HTERT RPE-1 (cell line): Measurements from ENCODE around the gene CCT3.
"Not testable (repeated sequence)": the region's sequence is repeated elsewhere in the genome, so short reads cannot be mapped to it uniquely, and the experiment has no call there.

ENCODE experiments used
- in situ Hi-C: fragments of 300-500 bp; cut with MboI; formaldehyde crosslinking; loops from 4 replicates; pipeline ENCODE4 v1.14.3; 2020; ENCODE audit warnings: low sequenced_read_pairs

CCT3 gene

GRCh38 chr1:156337052-156337887 is 822 bp downstream of the CCT3 start:
- in situ Hi-C loops = no loop called here

GRCh38 chr1:156336242-156336641 is 1.9 kb downstream of the CCT3 start:
- in situ Hi-C loops = no loop called here

GRCh38 chr1:156323179-156323578 is 14.9 kb downstream of the CCT3 start:
- in situ Hi-C loops = not testable (repeated sequence)

- in situ Hi-C loops = no loop called here
These were observed 17.5 kb downstream of the CCT3 start for GRCh38 chr1:156320560-156320959.

GRCh38 chr1:156319664-156320063 is 18.4 kb downstream of the CCT3 start:
- in situ Hi-C loops = no loop called here

GRCh38 chr1:156316909-156317308 is 21.2 kb downstream of the CCT3 start:
- in situ Hi-C loops = no loop called here

- in situ Hi-C loops = no loop called here
These were observed 27.1 kb downstream of the CCT3 start for GRCh38 chr1:156310962-156311361.

- in situ Hi-C loops = no loop called here
These were observed 30.0 kb downstream of the CCT3 start for GRCh38 chr1:156308078-156308477.

- in situ Hi-C loops = no loop called here
These were observed 32.9 kb downstream of the CCT3 start for GRCh38 chr1:156305215-156305614.

- in situ Hi-C loops = no loop called here
These were observed 34.9 kb downstream of the CCT3 start for GRCh38 chr1:156303241-156303640.

GRCh38 chr1:156298852-156299357 is 39.2 kb downstream of the CCT3 start, which contains the start of gene VHLL:
Gene VHLL (minus strand): TSS chr1:156299307. CDS start chr1:156299189, 118 bp downstream.
- in situ Hi-C loops = no loop called here

- in situ Hi-C loops = no loop called here
These were observed 42.6 kb downstream of the CCT3 start, which contains the start of gene GLMP for GRCh38 chr1:156295391-156295947. Gene GLMP (minus strand): TSS chr1:156295679. CDS start chr1:156295645, 34 bp downstream.

- in situ Hi-C loops = no loop called here
These were observed 44.2 kb downstream of the CCT3 start for GRCh38 chr1:156293895-156294294.

GRCh38 chr1:156293098-156293434 is 45.0 kb downstream of the CCT3 start:
- in situ Hi-C loops = no loop called here

GRCh38 chr1:156291226-156292061 is 46.6 kb downstream of the CCT3 start:
- in situ Hi-C loops = no loop called here

- in situ Hi-C loops = no loop called here
These were observed 48.2 kb downstream of the CCT3 start for GRCh38 chr1:156289857-156290256.

- in situ Hi-C loops = no loop called here
These were observed 52.0 kb downstream of the CCT3 start for GRCh38 chr1:156286061-156286460.

- in situ Hi-C loops = no loop called here
These were observed 52.7 kb downstream of the CCT3 start for GRCh38 chr1:156285437-156285836.

GRCh38 chr1:156284757-156285156 is 53.3 kb downstream of the CCT3 start:
- in situ Hi-C loops = no loop called here

GRCh38 chr1:156284112-156284511 is 54.0 kb downstream of the CCT3 start, which contains the start of gene TMEM79:
Gene TMEM79 (plus strand): TSS chr1:156284325. CDS start chr1:156285227, 902 bp downstream.
- in situ Hi-C loops = no loop called here

- in situ Hi-C loops = no loop called here
These were observed 54.6 kb downstream of the CCT3 start for GRCh38 chr1:156283521-156283920.
